ENCODE data around the gene DMXL1. TPM values are rescaled to one million over a fixed set of nuclear protein-coding genes. Genes with fewer than 3 reads are reported as not detected.
A peak's percentile ranks its signal among the peaks of the same experiment; 100 is the strongest.

Gene DMXL1
- total and polyA plus RNA-seq, 2 experiments from 2014 or later = 28.4 to 41.7 TPM

GRCh38 chr5:119021149-119021732 is 49.6 kb upstream of the DMXL1 start:
- H3K27me3 ChIP-seq (ENCODE audit: insufficient read depth) = no peaks in the 10 kb centered on the region
- peaks cover 16% of the 10 kb centered on the region; the same call in 1 of the 3 replicates for H3K9me3 Mint-ChIP-seq
- H3K4me3 Mint-ChIP-seq = no peak overlapping the region

More at GRCh38 chr5:119021149-119021732, 49.6 kb upstream of the DMXL1 start:
- H3K4me1 Mint-ChIP-seq = peaks cover 3% of the 10 kb centered on the region; the same call in 2 of the 3 replicates
- ATAC-seq (no peak), DNase-seq (ENCODE audit: low spot score) (no peak)
- peaks cover 1% of the 10 kb centered on the region for H3K27me3 Mint-ChIP-seq (ENCODE audit: insufficient read depth, low read depth, poor library complexity)
- no peaks in the 10 kb centered on the region; the same call in 2 of the 3 replicates for H3K36me3 Mint-ChIP-seq (ENCODE audit: low read depth)
- Histone ChIP-seq H3K9me2 (ENCODE audit: insufficient read depth) (no peaks in the 10 kb centered on the region), H3K79me2 (replicated peaks; ENCODE audit: insufficient read depth) (no peaks in the 10 kb centered on the region), H2AFZ (0 out of 2 replicates have a peak overlapping the region, but pooled peaks have one; percentile 2), H4K20me1 (replicated peaks; ENCODE audit: insufficient read depth) (no peaks in the 10 kb centered on the region), H3K4me2 (no peak overlapping the region), H3K36me3 (ENCODE audit: insufficient read depth) (no peaks in the 10 kb centered on the region; the same call in 1 of the 2 replicates), H3K4me3 (no peak overlapping the region), H3K4me1 (ENCODE audit: insufficient read depth) (no peaks in the 10 kb centered on the region), H3F3A (replicated peaks; ENCODE audit: low read depth) (no peaks in the 10 kb centered on the region), H3K27ac (ENCODE audit: low read depth) (no peak overlapping the region)
- TF ChIP-seq EZH2phosphoT487 (IDR thresholded peaks at IDR 0.05; ENCODE audit: unreplicated experiment) = no peak
- TF ChIP-seq ZNF114 (CRISPR knock-in tag; IDR thresholded peaks at IDR 0.05) = no peak
- TF ChIP-seq CTCF (conservative IDR thresholded peaks at IDR 0.05; ENCODE audit: low read depth in 2 of 2) = no peak
- TF ChIP-seq ZNF331 (CRISPR knock-in tag; IDR thresholded peaks at IDR 0.05; ENCODE audit: low read depth) = no peak
- TF ChIP-seq EZH2 (IDR thresholded peaks at IDR 0.05; ENCODE audit: low read depth, unreplicated experiment) = no peak
- TF ChIP-seq CREB1 (CRISPR knock-in tag; IDR thresholded peaks at IDR 0.05; ENCODE audit: low read depth) = no peak
- no peak for TF ChIP-seq STAT1 (IDR thresholded peaks at IDR 0.05; ENCODE audit: unreplicated experiment)
- TF ChIP-seq REST (IDR thresholded peaks at IDR 0.05; ENCODE audit: unreplicated experiment) = no peak
- TF ChIP-seq JUNB (IDR thresholded peaks at IDR 0.05; ENCODE audit: unreplicated experiment) = no peak
- TF ChIP-seq NANOG (IDR thresholded peaks at IDR 0.05; ENCODE audit: borderline replicate concordance) = no peak
- TF ChIP-seq POLR2AphosphoS5 (IDR thresholded peaks at IDR 0.05; ENCODE audit: low read depth) = no peak
- TF ChIP-seq ETS1 (IDR thresholded peaks at IDR 0.05) = no peak
- TF ChIP-seq ZNF462 (CRISPR knock-in tag; IDR thresholded peaks at IDR 0.05) = no peak
- H3K27ac Mint-ChIP-seq = no peak overlapping the region
